Stimulated activated naive CD8-positive, alpha-beta T cell treated with anti-CD3 and anti-CD28 coated beads, Interleukin-15, Interleukin-2, amounts not matched to agents 100 U/mL and 50 U/mL, for 24 hours (primary cell): ENCODE measurements around the gene LFNG.

ENCODE experiments used
- ATAC-seq: fragments of 150-1000 bp; cut with Tn5 transposase; one replicate; pipeline ENCODE4 v1.10.0; 2021
- DNase-seq: peaks from one replicate; pipeline ENCODE4 v3.0.0; 2021

Gene LFNG

DNA sequence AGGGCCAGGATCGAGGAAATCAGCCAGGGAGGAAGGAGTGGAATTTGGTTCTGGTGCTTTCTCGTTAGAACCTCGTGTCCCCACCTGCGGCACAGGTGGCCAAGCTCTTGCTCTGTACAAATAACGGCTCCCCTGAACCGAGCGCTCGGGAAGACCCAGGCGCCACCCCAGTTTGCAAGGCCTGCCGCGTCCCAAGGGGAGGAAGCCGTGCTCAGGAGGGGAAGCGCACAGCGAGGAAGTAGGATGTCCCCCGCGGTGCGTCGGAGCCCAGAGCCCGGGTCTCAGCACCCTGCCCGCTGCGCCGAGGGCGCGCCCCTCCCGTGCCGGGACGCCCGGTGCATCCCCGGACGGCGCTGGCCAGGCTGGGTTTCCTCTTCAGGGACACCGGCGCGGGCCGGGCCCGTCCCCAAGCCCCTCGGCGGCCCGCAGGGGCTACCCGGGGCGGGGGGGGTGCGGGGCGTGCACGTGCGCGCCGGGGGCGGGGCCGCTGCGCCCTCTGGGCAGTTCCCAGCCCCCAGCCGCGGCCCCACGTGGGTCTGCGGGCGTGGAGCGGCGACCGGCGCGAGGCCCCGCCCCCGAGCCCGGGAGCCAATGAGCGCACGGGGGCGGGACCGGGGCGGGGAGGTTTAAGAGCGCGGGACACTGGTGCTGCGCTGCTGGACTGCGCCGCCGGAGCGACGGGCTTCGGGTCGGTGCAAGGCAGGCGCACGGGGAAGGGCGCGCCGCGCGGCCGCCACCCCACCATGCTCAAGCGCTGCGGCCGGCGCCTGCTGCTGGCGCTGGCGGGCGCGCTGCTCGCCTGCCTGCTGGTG, at the start of gene LFNG:
Gene LFNG, plus strand, starts transcription at position 656 of the 812 bp plus-strand sequence. Its CDS starts 88 bp downstream, at position 744.
- ATAC-seq (peak; percentile 73), DNase-seq (peak; percentile 92)

DNA sequence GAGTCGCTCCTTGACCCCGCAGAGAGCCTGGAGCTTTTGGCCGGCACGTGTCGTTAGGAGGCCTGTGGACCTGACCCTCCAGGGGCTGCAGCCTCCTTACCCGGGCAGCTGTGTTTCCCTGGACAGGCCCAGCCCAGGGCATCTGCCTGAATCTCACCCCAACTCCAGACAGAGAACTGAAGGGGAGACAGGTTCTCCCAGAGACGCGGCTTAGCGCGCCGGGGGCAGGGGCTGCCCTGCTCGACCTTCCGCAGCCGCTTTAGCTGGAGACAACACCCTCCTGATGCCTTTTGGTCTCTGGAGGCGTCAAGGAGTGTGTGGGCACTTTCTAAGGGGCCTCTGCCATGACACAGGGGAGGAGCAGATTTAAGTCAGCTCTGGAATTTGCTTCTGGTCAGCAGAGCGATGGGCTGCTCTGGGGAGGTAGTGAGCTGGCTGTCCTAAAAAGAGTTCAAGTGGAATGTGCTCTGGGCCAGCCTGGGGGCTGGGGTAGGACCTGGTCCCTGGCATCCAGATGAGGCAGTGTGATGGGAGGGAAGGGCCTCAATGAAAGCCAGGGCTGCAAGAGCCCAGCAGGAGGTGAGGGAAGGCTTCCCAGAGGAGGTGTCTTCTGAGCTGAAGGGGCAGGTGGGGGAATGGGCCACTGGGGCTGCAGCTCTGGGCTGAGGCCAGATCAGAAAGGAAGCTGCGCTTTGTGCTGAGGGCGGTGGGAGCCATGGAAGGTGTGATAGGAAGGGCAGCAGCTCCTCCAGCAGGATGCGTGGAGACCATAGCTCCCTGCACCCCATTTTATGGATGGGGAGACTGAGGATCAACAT, 49.2 kb upstream of the LFNG start:
- no peak for DNase-seq
- ATAC-seq: no peak

GRCh38 chr7:2471022-2471329, 48.6 kb upstream of the LFNG start:
- no peak for ATAC-seq

GRCh38 chr7:2471396-2471795, 48.2 kb upstream of the LFNG start:
- DNase-seq: no peak
- ATAC-seq: no peak

More at GRCh38 chr7:2471022-2471329, 48.6 kb upstream of the LFNG start:
- no peak for DNase-seq

DNA sequence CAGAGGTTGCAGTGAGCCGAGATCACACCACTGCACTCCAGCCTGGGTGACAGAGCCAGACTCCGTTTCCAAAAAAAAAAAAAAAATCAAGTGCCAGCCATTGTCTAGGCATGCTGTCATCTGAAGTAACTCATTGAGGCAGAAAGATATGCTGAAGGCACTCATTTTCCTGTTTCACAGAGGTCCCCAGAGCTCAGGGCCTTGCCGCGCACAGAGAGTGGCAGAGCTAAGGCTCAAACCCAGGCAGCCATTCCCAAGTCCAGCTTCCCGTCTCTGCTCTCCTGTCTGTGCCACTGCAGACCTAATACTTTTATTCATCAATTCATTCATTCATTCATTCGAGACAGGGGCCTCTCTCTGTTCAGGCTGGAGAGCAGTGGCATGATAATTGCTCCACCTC, 46.8 kb upstream of the LFNG start:
- DNase-seq: no peak
- no peak for ATAC-seq

DNA sequence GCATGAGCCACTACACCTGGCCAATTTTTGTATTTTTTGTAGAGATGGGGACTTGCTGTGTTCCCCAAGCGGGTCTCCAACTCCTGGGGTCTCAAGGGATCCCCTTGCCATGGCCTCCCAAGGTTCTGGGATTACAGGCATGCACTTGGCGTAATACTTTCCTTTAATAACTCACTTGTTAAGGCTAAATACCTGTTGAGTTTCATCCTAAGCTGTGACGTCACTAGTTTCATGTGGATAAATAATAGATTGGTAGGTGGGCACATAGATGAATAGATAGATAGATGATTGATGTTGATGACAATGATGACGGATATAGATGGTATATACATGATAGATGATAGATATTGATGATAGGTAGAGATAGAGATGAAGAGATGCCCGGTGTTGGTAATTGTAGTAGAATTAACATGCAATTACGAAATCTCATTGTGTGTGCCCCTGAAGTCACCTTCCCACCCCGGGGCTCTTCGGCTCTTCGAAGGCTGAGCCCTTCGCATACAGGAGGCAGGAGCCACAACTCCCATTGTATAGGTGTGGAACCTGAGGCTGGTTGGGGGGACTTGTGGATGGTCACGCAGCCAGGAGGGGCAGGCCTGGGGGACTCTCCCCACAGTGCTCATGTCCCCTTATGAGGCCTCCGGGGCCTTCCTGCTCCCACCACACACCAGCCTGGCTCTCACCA, 45.9 kb upstream of the LFNG start:
- ATAC-seq: no peak
- DNase-seq: no peak

GRCh38 chr7:2474224-2474623, 45.4 kb upstream of the LFNG start:
- no peak for ATAC-seq
- DNase-seq: no peak

- DNase-seq: no peak
- ATAC-seq: no peak
Observed at GRCh38 chr7:2474813-2475677, 44.5 kb upstream of the LFNG start.

DNA sequence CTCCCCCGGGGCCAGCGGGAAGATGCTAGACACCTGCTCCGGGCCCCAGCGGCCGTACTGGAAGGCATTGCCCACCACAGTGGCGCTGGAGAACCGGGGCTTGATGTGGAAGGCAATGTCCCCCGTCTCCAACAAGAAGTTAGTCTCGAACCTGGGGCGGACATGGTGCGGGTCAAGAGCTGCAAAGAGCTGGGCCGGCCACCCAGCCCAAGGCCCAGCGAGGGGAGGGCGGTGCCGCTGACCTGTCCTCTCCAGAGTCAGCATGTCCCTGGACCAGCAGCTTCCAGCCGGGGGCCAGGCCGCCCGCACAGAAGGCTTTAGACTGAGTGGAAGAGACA, 43.9 kb upstream of the LFNG start:
- no peak for ATAC-seq
- DNase-seq: no peak

GRCh38 chr7:2476298-2476697, 43.3 kb upstream of the LFNG start, which contains the start of gene GRIFIN:
TSS of gene GRIFIN (minus strand) at chr7:2476398. CDS start at chr7:2476383, 15 bp downstream.
- no peak for DNase-seq
- ATAC-seq: no peak

- no peak for ATAC-seq
Observed at GRCh38 chr7:2476776-2477446, 42.7 kb upstream of the LFNG start.

GRCh38 chr7:2477447-2478398, 41.9 kb upstream of the LFNG start:
- ATAC-seq: peak; percentile 93
- peak; percentile 75 for DNase-seq

More at GRCh38 chr7:2476776-2477446, 42.7 kb upstream of the LFNG start:
- DNase-seq: no peak

- no peak for DNase-seq
Observed at GRCh38 chr7:2478399-2478785, 41.2 kb upstream of the LFNG start.

DNA sequence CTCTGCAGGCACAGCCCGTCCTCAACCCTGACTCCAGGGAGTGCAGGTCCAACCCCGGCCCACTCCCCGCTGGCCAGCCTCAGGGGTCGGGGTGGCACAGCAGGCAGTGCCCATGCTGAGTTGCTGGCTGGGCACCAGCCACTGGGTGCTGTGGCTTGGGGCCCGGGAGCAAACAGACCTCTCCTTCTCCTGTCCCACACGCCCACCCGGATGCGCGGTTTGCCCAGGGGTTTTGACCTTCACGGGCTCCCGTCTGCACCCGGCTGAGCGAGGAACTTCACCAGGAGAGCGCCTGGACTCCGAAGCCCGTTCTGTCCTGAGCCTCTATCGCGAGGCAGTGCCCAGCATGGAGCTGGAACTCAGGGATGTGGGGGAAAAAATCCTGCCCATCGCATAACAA, 40.8 kb upstream of the LFNG start:
- DNase-seq (no peak), ATAC-seq (no peak)

More at GRCh38 chr7:2478399-2478785, 41.2 kb upstream of the LFNG start:
- no peak for ATAC-seq

GRCh38 chr7:2479276-2480069, 40.1 kb upstream of the LFNG start:
- no peak for ATAC-seq
- no peak for DNase-seq

DNA sequence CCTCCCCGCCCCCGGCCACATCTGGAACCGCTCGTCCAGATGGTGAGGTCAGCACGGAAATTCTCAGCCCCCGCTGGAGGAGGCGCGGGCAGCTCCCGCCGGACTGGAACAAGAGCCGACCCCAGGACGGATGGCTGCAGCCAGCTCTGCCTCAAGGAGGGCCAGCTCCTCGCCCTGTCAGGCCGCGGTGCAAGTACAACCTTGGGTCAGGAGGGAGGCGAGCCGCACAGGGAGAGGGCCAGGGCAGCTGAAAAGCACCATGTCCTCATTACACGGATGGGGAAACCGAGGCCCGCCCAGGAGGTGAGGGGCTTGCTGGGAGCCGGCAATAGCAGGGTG, 39.5 kb upstream of the LFNG start:
- DNase-seq (no peak), ATAC-seq (no peak)

GRCh38 chr7:2481195-2481594, 38.4 kb upstream of the LFNG start:
- ATAC-seq (no peak), DNase-seq (no peak)

- no peak for DNase-seq
- no peak for ATAC-seq
Observed at GRCh38 chr7:2482725-2483451, 36.7 kb upstream of the LFNG start.

DNA sequence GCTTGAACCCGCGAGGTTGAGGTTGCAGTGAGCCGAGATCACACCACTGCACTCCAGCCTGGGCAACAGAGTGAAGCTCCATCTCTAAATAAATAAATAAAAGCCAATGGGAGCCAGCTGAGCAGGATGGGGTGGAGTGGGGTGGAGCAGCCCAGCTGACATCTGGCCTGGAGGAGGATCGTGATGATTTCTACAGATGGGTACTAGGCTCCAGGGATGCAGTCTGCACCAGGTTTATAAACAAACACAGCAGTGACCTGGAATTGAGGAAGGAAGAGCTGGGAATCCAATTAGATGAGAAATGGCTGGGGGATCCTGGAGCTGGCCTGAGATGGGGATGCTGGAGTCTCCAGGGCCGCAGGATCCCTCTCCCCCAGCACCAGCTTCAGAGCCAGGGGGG, 36.1 kb upstream of the LFNG start:
- ATAC-seq: no peak
- DNase-seq: no peak
